Fibroblast of villous mesenchyme (primary cell): ENCODE data around the gene PRKN. TPM values are rescaled to one million over a fixed set of nuclear protein-coding genes. Genes with fewer than 3 reads are reported as not detected.

Source experiments
- DNase-seq: peaks from one replicate; pipeline ENCODE4 v3.0.0-alpha.2; 2010; ENCODE audit warnings: low read depth
- H3K4me3 ChIP-seq: 2 replicates; pipeline ENCODE4 v1.5.1; 2011; ENCODE audit warnings: low read depth, mild to moderate bottlenecking, low read length
- total RNA-seq: library from RNA; depleted of rRNA; stranded (reverse); fragments of >200 nt; gene quantifications from 2 replicates; pipeline ENCODE4 v1.2.3, GENCODE V29; 2012
- TF ChIP-seq, protein P1 (sequence below): IDR thresholded peaks from 2 replicates; pipeline ENCODE4 v1.5.1; 2012; ENCODE audit warnings: low read depth, mild to moderate bottlenecking, low read length; ENCODE audit not compliant: insufficient read depth

Gene PRKN
- total RNA-seq, 1 donor, result 2.2 TPM

DNA sequence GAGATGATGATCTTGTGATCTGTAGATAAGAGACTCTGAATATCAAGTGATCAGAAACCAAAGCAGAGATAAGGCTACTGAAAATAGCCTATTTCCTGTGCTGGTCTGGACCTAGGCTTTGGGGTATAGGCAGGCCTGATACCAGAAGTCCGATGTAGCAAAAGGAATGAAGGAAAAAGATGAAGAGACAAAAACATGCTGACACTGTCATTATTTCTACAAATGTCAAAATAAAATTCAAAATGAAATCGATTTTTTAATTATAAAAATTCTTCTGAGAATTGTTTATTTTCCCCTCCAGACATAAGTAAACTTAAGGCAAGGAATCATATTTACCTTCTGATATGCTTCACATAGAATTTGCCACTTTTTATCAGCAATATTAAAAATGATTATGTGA lies 252.8 kb downstream of the PRKN start:
- DNase-seq, result no peak
- TF ChIP-seq, protein P1, sequence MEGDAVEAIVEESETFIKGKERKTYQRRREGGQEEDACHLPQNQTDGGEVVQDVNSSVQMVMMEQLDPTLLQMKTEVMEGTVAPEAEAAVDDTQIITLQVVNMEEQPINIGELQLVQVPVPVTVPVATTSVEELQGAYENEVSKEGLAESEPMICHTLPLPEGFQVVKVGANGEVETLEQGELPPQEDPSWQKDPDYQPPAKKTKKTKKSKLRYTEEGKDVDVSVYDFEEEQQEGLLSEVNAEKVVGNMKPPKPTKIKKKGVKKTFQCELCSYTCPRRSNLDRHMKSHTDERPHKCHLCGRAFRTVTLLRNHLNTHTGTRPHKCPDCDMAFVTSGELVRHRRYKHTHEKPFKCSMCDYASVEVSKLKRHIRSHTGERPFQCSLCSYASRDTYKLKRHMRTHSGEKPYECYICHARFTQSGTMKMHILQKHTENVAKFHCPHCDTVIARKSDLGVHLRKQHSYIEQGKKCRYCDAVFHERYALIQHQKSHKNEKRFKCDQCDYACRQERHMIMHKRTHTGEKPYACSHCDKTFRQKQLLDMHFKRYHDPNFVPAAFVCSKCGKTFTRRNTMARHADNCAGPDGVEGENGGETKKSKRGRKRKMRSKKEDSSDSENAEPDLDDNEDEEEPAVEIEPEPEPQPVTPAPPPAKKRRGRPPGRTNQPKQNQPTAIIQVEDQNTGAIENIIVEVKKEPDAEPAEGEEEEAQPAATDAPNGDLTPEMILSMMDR, result no peak
- H3K4me3 ChIP-seq, result no peak overlapping the region

DNA sequence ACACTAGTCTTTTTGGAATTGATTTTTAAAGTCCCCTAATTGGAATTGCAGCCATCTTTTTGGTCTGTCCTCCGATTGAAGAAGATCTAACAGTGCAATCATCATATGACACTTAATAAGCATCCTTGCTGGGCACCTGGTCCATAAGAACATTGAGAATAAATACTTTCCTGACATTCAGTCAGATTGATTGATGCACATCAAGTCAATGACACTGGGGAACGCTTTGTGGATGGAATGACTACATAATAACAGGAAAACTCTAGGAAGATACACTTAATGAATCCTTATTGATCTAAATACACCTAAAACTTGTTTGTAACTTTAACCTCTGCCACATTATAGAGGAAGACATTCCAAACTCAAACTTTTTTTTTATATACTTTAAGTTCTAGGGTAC lies 255.7 kb downstream of the PRKN start:
- DNase-seq, result no peak
- no peak overlapping the region for H3K4me3 ChIP-seq
- TF ChIP-seq, protein P1, result no peak

- TF ChIP-seq, protein P1, result no peak
- DNase-seq, result no peak
Measured at GRCh38 chr6:162468326-162468725, 259.2 kb downstream of the PRKN start.

GRCh38 chr6:162467679-162468078 lies 259.9 kb downstream of the PRKN start:
- no peak overlapping the region for H3K4me3 ChIP-seq
- DNase-seq, result no peak
- TF ChIP-seq, protein P1, result no peak

More at GRCh38 chr6:162468326-162468725, 259.2 kb downstream of the PRKN start:
- no peak overlapping the region for H3K4me3 ChIP-seq

GRCh38 chr6:162463576-162463975 lies 264.0 kb downstream of the PRKN start:
- H3K4me3 ChIP-seq, result no peak overlapping the region
- no peak for DNase-seq
- TF ChIP-seq, protein P1, result no peak

- TF ChIP-seq, protein P1, result no peak
- no peak overlapping the region for H3K4me3 ChIP-seq
- no peak for DNase-seq
Measured at GRCh38 chr6:162459985-162460384, 267.6 kb downstream of the PRKN start.

GRCh38 chr6:162450358-162450757 lies 277.2 kb downstream of the PRKN start:
- DNase-seq, result no peak
- TF ChIP-seq, protein P1, result no peak
- H3K4me3 ChIP-seq, result no peak overlapping the region
